ENCODE results near the gene TULP1.

GRCh38 chr6:35498422-35499067, 14.2 kb downstream of the TULP1 start:
- TF ChIP-seq CTCF (IDR thresholded peaks at IDR 0.05) (no peak), POLR2A (IDR thresholded peaks at IDR 0.05) (no peak), POLR2AphosphoS5 (IDR thresholded peaks at IDR 0.05) (no peak)

Measured in breast epithelium (tissue), 3 donors.